ENCODE data around the gene NTRK3.

NTRK3 gene

GRCh38 chr15:87873516-87873915 lies 383.0 kb downstream of the NTRK3 start:
- no peak for TF ChIP-seq CTCF (conservative IDR thresholded peaks at IDR 0.05; ENCODE audit: low read depth)
- no peak overlapping the region for H3K27ac ChIP-seq
- DNase-seq (ENCODE audit: low spot score): no peak
- ChIA-PET CTCF (no interaction called here), POLR2A (ENCODE audit: low non-redundant PET) (no interaction called here)

GRCh38 chr15:87871731-87872320 lies 384.7 kb downstream of the NTRK3 start:
- CTCF ChIA-PET: no interaction called here
- TF ChIP-seq CTCF (conservative IDR thresholded peaks at IDR 0.05; ENCODE audit: low read depth): no peak
- no peak for DNase-seq (ENCODE audit: low spot score)
- POLR2A ChIA-PET (ENCODE audit: low non-redundant PET): no interaction called here
- H3K27ac ChIP-seq: no peak overlapping the region

DNA sequence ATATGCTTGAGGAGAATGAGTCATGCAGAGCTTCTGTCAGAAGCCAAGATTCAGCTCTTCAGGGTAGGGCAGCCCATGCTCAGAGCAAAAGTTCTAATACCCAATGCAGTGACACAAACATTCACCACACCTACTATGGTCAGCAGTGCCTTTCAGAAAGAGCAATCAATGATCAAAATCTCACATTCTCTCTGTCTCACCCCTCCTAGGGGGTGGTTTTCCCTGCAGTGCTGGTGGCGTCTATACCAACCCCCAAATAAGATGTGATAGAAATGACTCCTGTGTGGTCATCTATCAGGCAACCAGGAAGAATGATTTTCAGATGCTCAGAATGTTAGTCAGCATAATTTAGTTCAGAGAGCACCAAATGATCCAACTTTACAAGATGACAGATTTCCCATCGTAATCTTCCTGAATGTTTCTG lies 385.3 kb downstream of the NTRK3 start:
- POLR2A ChIA-PET (ENCODE audit: low non-redundant PET): interaction anchor here (0.7 kb wide), 1 partner anchor 271 kb away, joined by 5 read pairs; no protein-coding TSS in a partner anchor
- DNase-seq (ENCODE audit: low spot score): no peak
- no peak for TF ChIP-seq CTCF (conservative IDR thresholded peaks at IDR 0.05; ENCODE audit: low read depth)
- CTCF ChIA-PET: no interaction called here
- no peak overlapping the region for H3K27ac ChIP-seq

GRCh38 chr15:87866961-87867360 lies 389.6 kb downstream of the NTRK3 start:
- no peak for DNase-seq (ENCODE audit: low spot score)
- CTCF ChIA-PET: no interaction called here
- POLR2A ChIA-PET (ENCODE audit: low non-redundant PET): no interaction called here
- no peak overlapping the region for H3K27ac ChIP-seq
- TF ChIP-seq CTCF (conservative IDR thresholded peaks at IDR 0.05; ENCODE audit: low read depth): no peak

- CTCF ChIA-PET: no interaction called here
- peak; percentile 12 for DNase-seq (ENCODE audit: low spot score)
- H3K27ac ChIP-seq: no peak overlapping the region
- no peak for TF ChIP-seq CTCF (conservative IDR thresholded peaks at IDR 0.05; ENCODE audit: low read depth)
- POLR2A ChIA-PET (ENCODE audit: low non-redundant PET): no interaction called here
These were observed 393.4 kb downstream of the NTRK3 start for GRCh38 chr15:87863152-87863551.

- CTCF ChIA-PET: no interaction called here
- no peak overlapping the region for H3K27ac ChIP-seq
- TF ChIP-seq CTCF (conservative IDR thresholded peaks at IDR 0.05; ENCODE audit: low read depth): no peak
- POLR2A ChIA-PET (ENCODE audit: low non-redundant PET): no interaction called here
- DNase-seq (ENCODE audit: low spot score): no peak
These were observed 395.8 kb downstream of the NTRK3 start for GRCh38 chr15:87860743-87861142.

- CTCF ChIA-PET: no interaction called here
- no peak overlapping the region for H3K27ac ChIP-seq
- POLR2A ChIA-PET (ENCODE audit: low non-redundant PET): no interaction called here
- no peak for TF ChIP-seq CTCF (conservative IDR thresholded peaks at IDR 0.05; ENCODE audit: low read depth)
- no peak for DNase-seq (ENCODE audit: low spot score)
These were observed 397.9 kb downstream of the NTRK3 start for GRCh38 chr15:87858651-87859050.
